WTC11 (cell line): ENCODE measurements around the gene CD207. TPM values are rescaled to one million over a fixed set of nuclear protein-coding genes. Genes with fewer than 3 reads are reported as not detected.

Experiments used
- ATAC-seq: fragments of 200-7000 bp; cut with Tn5 transposase; 2 replicates; pipeline ENCODE4 v1.10.0; 2021; ENCODE audit warnings: mild to moderate bottlenecking, moderate library complexity
- CTCF ChIA-PET: fragments of 300-600 bp; sonication (Branson Sonifier 250); formaldehyde crosslinking; loops from one replicate; lab custom pipeline; 2021; ENCODE audit warnings: antibody characterized with exemption; lab: Charles Lee
- POLR2A ChIA-PET: fragments of 350-600 bp; sonication (Branson Sonifier 250); formaldehyde crosslinking; loops from one replicate; lab custom pipeline; 2021; ENCODE audit warnings: antibody characterized with exemption; lab: Charles Lee
- DNase-seq: peaks from one replicate; pipeline ENCODE4 v3.0.0; 2021; ENCODE audit warnings: low spot score
- H3K27ac Mint-ChIP-seq: 2 replicates; pipeline ENCODE4 v1.8.0; 2021; ENCODE audit warnings: mixed read lengths
- H3K27me3 Mint-ChIP-seq: 2 replicates; pipeline ENCODE4 v1.8.0; 2021; ENCODE audit warnings: low read depth, mild to moderate bottlenecking, moderate library complexity, mixed read lengths
- H3K36me3 Mint-ChIP-seq: 2 replicates; pipeline ENCODE4 v1.8.0; 2021; ENCODE audit warnings: mixed read lengths
- H3K4me1 Mint-ChIP-seq: 2 replicates; pipeline ENCODE4 v1.8.0; 2022; ENCODE audit warnings: mixed read lengths
- H3K4me3 Mint-ChIP-seq: 2 replicates; pipeline ENCODE4 v1.8.0; 2021; ENCODE audit warnings: mild to moderate bottlenecking, moderate library complexity, mixed read lengths
- H3K9me3 Mint-ChIP-seq: 2 replicates; pipeline ENCODE4 v1.8.0; 2021; ENCODE audit warnings: mixed read lengths
- CBFB ChIP-seq: sonication (generic); formaldehyde crosslinking; IDR thresholded peaks from 2 replicates; pipeline ENCODE4 v1.8.1; 2022; ENCODE audit warnings: mild to moderate bottlenecking, low read depth, missing genetic modification reagents
- FOXP1 ChIP-seq: sonication (generic); formaldehyde crosslinking; IDR thresholded peaks from 2 replicates; pipeline ENCODE4 v1.8.0; 2022; ENCODE audit warnings: missing genetic modification reagents, mild to moderate bottlenecking, moderate library complexity, borderline replicate concordance
- HMGA2 ChIP-seq: fragments of 250-450 bp; sonication (Bioruptor Pico); IDR thresholded peaks from 2 replicates; pipeline ENCODE4 v1.4.0; 2021; ENCODE audit warnings: mild to moderate bottlenecking, moderate library complexity
- IRF2 ChIP-seq: sonication (generic); formaldehyde crosslinking; IDR thresholded peaks from 2 replicates; pipeline ENCODE4 v1.8.0; 2022; ENCODE audit warnings: low read depth, missing genetic modification reagents, borderline replicate concordance
- JUN ChIP-seq: sonication (generic); formaldehyde crosslinking; IDR thresholded peaks from 2 replicates; pipeline ENCODE4 v1.8.0; 2023; ENCODE audit warnings: mild to moderate bottlenecking, missing genetic modification reagents
- KAT7 ChIP-seq: sonication (generic); formaldehyde crosslinking; IDR thresholded peaks from 2 replicates; pipeline ENCODE4 v1.8.1; 2023; ENCODE audit warnings: missing genetic modification reagents, mild to moderate bottlenecking, borderline replicate concordance
- MXD4 ChIP-seq: fragments of 250-450 bp; sonication (Bioruptor Pico); IDR thresholded peaks from 2 replicates; pipeline ENCODE4 v1.8.0; 2021; ENCODE audit warnings: mild to moderate bottlenecking, moderate library complexity, borderline replicate concordance
- MYBL2 ChIP-seq: sonication (generic); formaldehyde crosslinking; IDR thresholded peaks from 2 replicates; pipeline ENCODE4 v1.8.1; 2023; ENCODE audit warnings: mild to moderate bottlenecking, moderate library complexity, missing genetic modification reagents
- PRRX2 ChIP-seq: fragments of 250-450 bp; sonication (Bioruptor Pico); IDR thresholded peaks from 2 replicates; pipeline ENCODE4 v1.8.0; 2021; ENCODE audit warnings: mild to moderate bottlenecking
- RORB ChIP-seq: fragments of 250-450 bp; sonication (Bioruptor Pico); IDR thresholded peaks from 2 replicates; pipeline ENCODE4 v1.9.0; 2021; ENCODE audit warnings: mild to moderate bottlenecking
- ZNF232 ChIP-seq: sonication (generic); formaldehyde crosslinking; IDR thresholded peaks from 2 replicates; pipeline ENCODE4 v1.8.0; 2022; ENCODE audit warnings: mild to moderate bottlenecking, missing genetic modification reagents
- ZNF263 ChIP-seq: sonication (generic); formaldehyde crosslinking; IDR thresholded peaks from 2 replicates; pipeline ENCODE4 v1.8.1; 2022; ENCODE audit warnings: low read depth, mild to moderate bottlenecking, moderate library complexity, missing genetic modification reagents
- total RNA-seq: library from RNA; stranded (reverse); gene quantifications from 3 replicates; pipeline ENCODE4 v1.2.3, GENCODE V29; 2021
- TF ChIP-seq, protein P1 (sequence below): fragments of 250-450 bp; sonication (Bioruptor Pico); IDR thresholded peaks from 2 replicates; pipeline ENCODE4 v1.8.0; 2021; ENCODE audit warnings: mild to moderate bottlenecking
- TF ChIP-seq, protein P2 (sequence below): sonication (generic); formaldehyde crosslinking; IDR thresholded peaks from 2 replicates; pipeline ENCODE4 v1.8.1; 2022; ENCODE audit warnings: missing genetic modification reagents, borderline replicate concordance
- TF ChIP-seq, protein P3 (sequence below): sonication (generic); formaldehyde crosslinking; IDR thresholded peaks from 2 replicates; pipeline ENCODE4 v1.8.0; 2023; ENCODE audit warnings: missing genetic modification reagents
- TF ChIP-seq, protein P4 (sequence below): sonication (generic); formaldehyde crosslinking; IDR thresholded peaks from 2 replicates; pipeline ENCODE4 v1.8.1; 2023; ENCODE audit warnings: mild to moderate bottlenecking, moderate library complexity, missing genetic modification reagents
- TF ChIP-seq, protein P5 (sequence below): sonication (generic); formaldehyde crosslinking; IDR thresholded peaks from 2 replicates; pipeline ENCODE4 v1.8.1; 2022; ENCODE audit warnings: low read depth, missing genetic modification reagents, borderline replicate concordance

The CD207 gene
- total RNA-seq, 1 experiment from 2014 or later, result not detected

DNA sequence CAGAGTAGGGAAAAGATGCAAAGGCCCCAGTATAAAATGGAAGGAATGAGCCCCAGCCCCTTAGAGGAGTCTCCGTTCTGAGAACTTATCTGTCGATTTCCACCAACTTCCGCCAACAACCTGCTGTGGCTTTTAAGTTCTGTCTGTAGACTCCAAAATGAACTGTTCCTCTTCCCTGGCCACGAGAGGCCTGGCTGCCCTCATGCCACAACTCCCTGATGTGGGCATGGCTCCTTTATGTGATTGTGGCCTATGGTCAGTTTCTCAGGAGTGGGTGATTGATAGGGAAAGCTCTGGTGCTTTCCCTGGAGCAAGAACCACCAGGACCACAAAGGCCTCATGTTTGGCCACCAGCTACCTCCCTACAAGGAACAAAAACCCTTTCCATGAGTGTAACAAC, 18.8 kb upstream of the CD207 start:
- no peak overlapping the region for H3K4me3 Mint-ChIP-seq
- DNase-seq, result no peak
- no peak for TF ChIP-seq JUN (CRISPR knock-in tag)
- TF ChIP-seq, all 79 proteins: peak for 0
- Mint-ChIP-seq H3K4me1 (no peaks in the 10 kb centered on the region), H3K27ac (no peak overlapping the region), H3K36me3 (no peaks in the 10 kb centered on the region), H3K27me3 (peaks cover 36% of the 10 kb centered on the region), H3K9me3 (no peaks in the 10 kb centered on the region)
- ATAC-seq, result no peak
- ChIA-PET CTCF (no interaction called here), POLR2A (no interaction called here)

DNA sequence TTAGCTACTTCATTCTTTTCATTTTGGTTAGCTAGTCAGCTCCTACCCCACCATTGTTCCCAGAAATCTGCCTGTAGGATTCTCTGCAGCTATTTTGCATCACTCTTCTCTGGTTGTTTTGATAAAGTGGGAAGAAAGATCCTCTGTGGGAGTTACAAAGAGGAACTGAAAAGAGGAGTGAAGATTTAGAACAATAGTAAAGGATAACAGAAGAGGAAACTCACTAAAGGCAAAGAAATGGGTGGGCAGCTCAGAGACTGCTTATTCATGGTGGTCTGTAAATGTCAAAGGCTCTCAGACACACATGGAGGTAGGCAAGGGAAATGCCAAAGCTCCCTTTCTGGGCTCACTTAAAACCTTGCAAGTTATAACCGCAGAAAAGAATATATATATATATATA, 17.2 kb upstream of the CD207 start:
- Mint-ChIP-seq H3K27me3 (peaks cover 33% of the 10 kb centered on the region), H3K4me1 (no peaks in the 10 kb centered on the region), H3K9me3 (no peaks in the 10 kb centered on the region), H3K36me3 (no peaks in the 10 kb centered on the region), H3K27ac (no peak overlapping the region), H3K4me3 (no peak overlapping the region)
- TF ChIP-seq KAT7 (CRISPR knock-in tag) (no peak), MYBL2 (CRISPR knock-in tag) (no peak), MXD4 (CRISPR knock-in tag) (no peak), FOXP1 (CRISPR knock-in tag) (no peak), IRF2 (CRISPR knock-in tag) (no peak), ZNF263 (CRISPR knock-in tag) (no peak), HMGA2 (CRISPR knock-in tag) (no peak), PRRX2 (CRISPR knock-in tag) (no peak)
- TF ChIP-seq, protein P1, sequence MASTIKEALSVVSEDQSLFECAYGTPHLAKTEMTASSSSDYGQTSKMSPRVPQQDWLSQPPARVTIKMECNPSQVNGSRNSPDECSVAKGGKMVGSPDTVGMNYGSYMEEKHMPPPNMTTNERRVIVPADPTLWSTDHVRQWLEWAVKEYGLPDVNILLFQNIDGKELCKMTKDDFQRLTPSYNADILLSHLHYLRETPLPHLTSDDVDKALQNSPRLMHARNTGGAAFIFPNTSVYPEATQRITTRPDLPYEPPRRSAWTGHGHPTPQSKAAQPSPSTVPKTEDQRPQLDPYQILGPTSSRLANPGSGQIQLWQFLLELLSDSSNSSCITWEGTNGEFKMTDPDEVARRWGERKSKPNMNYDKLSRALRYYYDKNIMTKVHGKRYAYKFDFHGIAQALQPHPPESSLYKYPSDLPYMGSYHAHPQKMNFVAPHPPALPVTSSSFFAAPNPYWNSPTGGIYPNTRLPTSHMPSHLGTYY (CRISPR knock-in tag), result no peak
- TF ChIP-seq, protein P2, sequence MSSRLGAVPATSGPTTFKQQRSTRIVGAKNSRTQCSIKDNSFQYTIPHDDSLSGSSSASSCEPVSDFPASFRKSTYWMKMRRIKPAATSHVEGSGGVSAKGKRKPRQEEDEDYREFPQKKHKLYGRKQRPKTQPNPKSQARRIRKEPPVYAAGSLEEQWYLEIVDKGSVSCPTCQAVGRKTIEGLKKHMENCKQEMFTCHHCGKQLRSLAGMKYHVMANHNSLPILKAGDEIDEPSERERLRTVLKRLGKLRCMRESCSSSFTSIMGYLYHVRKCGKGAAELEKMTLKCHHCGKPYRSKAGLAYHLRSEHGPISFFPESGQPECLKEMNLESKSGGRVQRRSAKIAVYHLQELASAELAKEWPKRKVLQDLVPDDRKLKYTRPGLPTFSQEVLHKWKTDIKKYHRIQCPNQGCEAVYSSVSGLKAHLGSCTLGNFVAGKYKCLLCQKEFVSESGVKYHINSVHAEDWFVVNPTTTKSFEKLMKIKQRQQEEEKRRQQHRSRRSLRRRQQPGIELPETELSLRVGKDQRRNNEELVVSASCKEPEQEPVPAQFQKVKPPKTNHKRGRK (CRISPR knock-in tag), result no peak
- TF ChIP-seq, protein P3, sequence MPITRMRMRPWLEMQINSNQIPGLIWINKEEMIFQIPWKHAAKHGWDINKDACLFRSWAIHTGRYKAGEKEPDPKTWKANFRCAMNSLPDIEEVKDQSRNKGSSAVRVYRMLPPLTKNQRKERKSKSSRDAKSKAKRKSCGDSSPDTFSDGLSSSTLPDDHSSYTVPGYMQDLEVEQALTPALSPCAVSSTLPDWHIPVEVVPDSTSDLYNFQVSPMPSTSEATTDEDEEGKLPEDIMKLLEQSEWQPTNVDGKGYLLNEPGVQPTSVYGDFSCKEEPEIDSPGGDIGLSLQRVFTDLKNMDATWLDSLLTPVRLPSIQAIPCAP (CRISPR knock-in tag), result no peak
- CTCF ChIA-PET, result interaction anchor here (1.5 to 2.0 kb wide), 2 partner anchors 10 to 19 kb away, joined by 5 to 10 read pairs; no protein-coding TSS in a partner anchor
- ATAC-seq (no peak), DNase-seq (no peak)
- POLR2A ChIA-PET, result no interaction called here

DNA sequence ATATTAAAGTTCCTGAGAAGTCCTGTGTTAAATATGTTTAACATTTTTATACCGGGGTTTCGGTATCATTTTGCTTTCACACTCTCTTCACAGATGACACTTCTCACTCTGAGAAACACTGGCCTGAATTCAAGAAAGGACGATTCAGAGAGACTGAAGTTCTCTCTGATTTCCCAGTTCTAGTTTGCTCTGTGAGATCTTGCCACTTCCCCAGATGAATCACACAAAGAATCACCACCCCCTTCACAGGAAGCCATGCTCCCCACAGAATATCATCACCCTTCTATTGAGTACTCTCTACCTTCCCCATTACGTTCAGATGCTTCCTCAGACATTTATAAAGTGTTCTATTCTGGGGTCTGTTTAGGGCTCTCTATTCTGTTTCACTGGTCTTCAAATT, 16.1 kb upstream of the CD207 start:
- no peak for ATAC-seq
- H3K27me3 Mint-ChIP-seq, result peaks cover 35% of the 10 kb centered on the region
- TF ChIP-seq ZNF232 (CRISPR knock-in tag) (no peak), RORB (CRISPR knock-in tag) (no peak)
- TF ChIP-seq, all 79 proteins: peak for 0
- ChIA-PET CTCF (interaction anchor here (2.0 kb wide), 1 partner anchor 11 kb away, joined by 10 read pairs; no protein-coding TSS in a partner anchor), POLR2A (no interaction called here)
- H3K36me3 Mint-ChIP-seq, result no peaks in the 10 kb centered on the region
- DNase-seq, result no peak
- no peak overlapping the region for H3K27ac Mint-ChIP-seq
- no peaks in the 10 kb centered on the region for H3K4me1 Mint-ChIP-seq
- 0 out of 2 replicates have a peak, but pooled peaks cover under 1% of the 10 kb centered on the region for H3K9me3 Mint-ChIP-seq
- no peak overlapping the region for H3K4me3 Mint-ChIP-seq

DNA sequence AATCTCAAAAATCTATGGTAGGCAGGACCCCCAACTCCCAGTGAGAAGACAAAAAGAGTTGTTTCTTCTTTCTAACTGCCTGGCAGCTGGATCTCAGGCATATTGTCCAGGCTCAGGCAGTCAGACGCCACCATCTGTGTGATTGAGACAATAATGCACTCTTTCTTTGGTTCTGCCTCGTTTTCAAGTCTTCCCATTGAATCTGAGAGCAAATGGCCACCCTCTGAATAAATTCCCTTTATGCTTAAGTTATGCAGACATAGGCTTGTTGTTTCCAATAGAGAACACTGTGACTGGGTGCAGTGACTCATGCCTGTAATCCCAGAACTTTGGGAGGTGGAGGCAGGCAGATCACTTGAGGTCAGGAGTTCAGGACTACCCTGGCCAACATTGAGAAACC, 15.3 kb upstream of the CD207 start:
- POLR2A ChIA-PET, result no interaction called here
- no peak for ATAC-seq
- Mint-ChIP-seq H3K27me3 (peaks cover 36% of the 10 kb centered on the region), H3K4me1 (no peaks in the 10 kb centered on the region), H3K9me3 (0 out of 2 replicates have a peak, but pooled peaks cover 5% of the 10 kb centered on the region), H3K27ac (no peak overlapping the region), H3K36me3 (no peaks in the 10 kb centered on the region), H3K4me3 (no peak overlapping the region)
- DNase-seq, result no peak
- CTCF ChIA-PET, result no interaction called here
- TF ChIP-seq, protein P4, sequence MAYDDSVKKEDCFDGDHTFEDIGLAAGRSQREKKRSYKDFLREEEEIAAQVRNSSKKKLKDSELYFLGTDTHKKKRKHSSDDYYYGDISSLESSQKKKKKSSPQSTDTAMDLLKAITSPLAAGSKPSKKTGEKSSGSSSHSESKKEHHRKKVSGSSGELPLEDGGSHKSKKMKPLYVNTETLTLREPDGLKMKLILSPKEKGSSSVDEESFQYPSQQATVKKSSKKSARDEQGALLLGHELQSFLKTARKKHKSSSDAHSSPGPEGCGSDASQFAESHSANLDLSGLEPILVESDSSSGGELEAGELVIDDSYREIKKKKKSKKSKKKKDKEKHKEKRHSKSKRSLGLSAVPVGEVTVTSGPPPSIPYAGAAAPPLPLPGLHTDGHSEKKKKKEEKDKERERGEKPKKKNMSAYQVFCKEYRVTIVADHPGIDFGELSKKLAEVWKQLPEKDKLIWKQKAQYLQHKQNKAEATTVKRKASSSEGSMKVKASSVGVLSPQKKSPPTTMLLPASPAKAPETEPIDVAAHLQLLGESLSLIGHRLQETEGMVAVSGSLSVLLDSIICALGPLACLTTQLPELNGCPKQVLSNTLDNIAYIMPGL (CRISPR knock-in tag), result no peak
- TF ChIP-seq, protein P5, sequence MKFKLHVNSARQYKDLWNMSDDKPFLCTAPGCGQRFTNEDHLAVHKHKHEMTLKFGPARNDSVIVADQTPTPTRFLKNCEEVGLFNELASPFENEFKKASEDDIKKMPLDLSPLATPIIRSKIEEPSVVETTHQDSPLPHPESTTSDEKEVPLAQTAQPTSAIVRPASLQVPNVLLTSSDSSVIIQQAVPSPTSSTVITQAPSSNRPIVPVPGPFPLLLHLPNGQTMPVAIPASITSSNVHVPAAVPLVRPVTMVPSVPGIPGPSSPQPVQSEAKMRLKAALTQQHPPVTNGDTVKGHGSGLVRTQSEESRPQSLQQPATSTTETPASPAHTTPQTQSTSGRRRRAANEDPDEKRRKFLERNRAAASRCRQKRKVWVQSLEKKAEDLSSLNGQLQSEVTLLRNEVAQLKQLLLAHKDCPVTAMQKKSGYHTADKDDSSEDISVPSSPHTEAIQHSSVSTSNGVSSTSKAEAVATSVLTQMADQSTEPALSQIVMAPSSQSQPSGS (CRISPR knock-in tag), result no peak
- no peak for TF ChIP-seq CBFB (CRISPR knock-in tag)
